GM10847 (cell line): ENCODE data around the gene TERT.

Experiments used
- POLR2A ChIP-seq: IDR thresholded peaks from 2 replicates; pipeline ENCODE4 v1.6.1; 2011; ENCODE audit not compliant: insufficient read length; ENCODE audit errors: extremely low read depth

The TERT gene

GRCh38 chr5:1224631-1225030 lies 70.2 kb downstream of the TERT start:
- no peak for TF ChIP-seq POLR2A

- no peak for TF ChIP-seq POLR2A
These were observed 71.6 kb downstream of the TERT start for GRCh38 chr5:1223278-1223670.

- TF ChIP-seq POLR2A = no peak
These were observed 72.1 kb downstream of the TERT start for GRCh38 chr5:1222621-1223277.

- no peak for TF ChIP-seq POLR2A
These were observed 72.7 kb downstream of the TERT start for GRCh38 chr5:1222147-1222546.

GRCh38 chr5:1221721-1222120 lies 73.1 kb downstream of the TERT start:
- TF ChIP-seq POLR2A = no peak

- no peak for TF ChIP-seq POLR2A
These were observed 74.0 kb downstream of the TERT start for GRCh38 chr5:1220831-1221230.

- TF ChIP-seq POLR2A = no peak
These were observed 74.5 kb downstream of the TERT start for GRCh38 chr5:1220351-1220750.

- no peak for TF ChIP-seq POLR2A
These were observed 75.1 kb downstream of the TERT start for GRCh38 chr5:1219768-1220100.

- TF ChIP-seq POLR2A = no peak
These were observed 75.6 kb downstream of the TERT start for GRCh38 chr5:1219098-1219767.

GRCh38 chr5:1218351-1219080 lies 76.4 kb downstream of the TERT start:
- no peak for TF ChIP-seq POLR2A

- no peak for TF ChIP-seq POLR2A
These were observed 77.2 kb downstream of the TERT start for GRCh38 chr5:1217596-1218206.

- TF ChIP-seq POLR2A = no peak
These were observed 78.0 kb downstream of the TERT start for GRCh38 chr5:1216918-1217295.

GRCh38 chr5:1216211-1216917 lies 78.5 kb downstream of the TERT start:
- no peak for TF ChIP-seq POLR2A

- no peak for TF ChIP-seq POLR2A
These were observed 79.4 kb downstream of the TERT start for GRCh38 chr5:1215320-1216096.

- no peak for TF ChIP-seq POLR2A
These were observed 80.0 kb downstream of the TERT start for GRCh38 chr5:1214936-1215220.
